HFFc6 (cell line): ENCODE results near the gene TIMM17A. TPM values are rescaled to one million over a fixed set of nuclear protein-coding genes. Genes with fewer than 3 reads are reported as not detected.
"Not testable (repeated sequence)": the region's sequence is repeated elsewhere in the genome, so short reads cannot be mapped to it uniquely, and the experiment has no call there.

Experiments
- DNase-seq: peaks from one replicate; pipeline ENCODE4 v3.0.0-alpha.2; 2018
- H3K27ac Mint-ChIP-seq: 2 replicates; pipeline ENCODE4 v1.8.0; 2020; ENCODE audit warnings: mild to moderate bottlenecking, mixed read lengths
- H3K27me3 Mint-ChIP-seq: 2 replicates; pipeline ENCODE4 v1.8.0; 2021; ENCODE audit warnings: mild to moderate bottlenecking, moderate library complexity, mixed read lengths; ENCODE audit not compliant: insufficient read depth
- H3K36me3 Mint-ChIP-seq: 2 replicates; pipeline ENCODE4 v1.8.0; 2021; ENCODE audit warnings: low read depth, mixed read lengths
- H3K4me1 Mint-ChIP-seq: 2 replicates; pipeline ENCODE4 v1.8.0; 2020; ENCODE audit warnings: low read depth, mixed read lengths
- H3K4me3 Mint-ChIP-seq: 2 replicates; pipeline ENCODE4 v1.8.0; 2020; ENCODE audit warnings: mild to moderate bottlenecking, moderate library complexity, mixed read lengths
- H3K9me3 Mint-ChIP-seq: 2 replicates; pipeline ENCODE4 v1.8.0; 2020; ENCODE audit warnings: mild to moderate bottlenecking, mixed read lengths
- CTCF ChIP-seq: fragments of 200-600 bp; sonication (generic); IDR thresholded peaks from 2 replicates; pipeline ENCODE4 v1.5.0; 2021; ENCODE audit warnings: antibody characterized with exemption, mild to moderate bottlenecking
- total RNA-seq, 6 experiments: library from RNA; stranded (reverse); fragmentation: NEBNext Ultra II Directional; extraction: Animal tissue kit (Norgen Biotek cat#: 25700); gene quantifications; 2 replicates in 1 of 6; 3 replicates in 5 of 6; pipeline ENCODE4 v1.2.3, GENCODE V29; 2021

TIMM17A gene
- total RNA-seq, 6 experiments from 2014 or later: 114 to 128 (median 122) TPM

GRCh38 chr1:201933840-201934430, 21.4 kb upstream of the TIMM17A start:
- peak; percentile 32 for DNase-seq
- Mint-ChIP-seq H3K36me3 (peaks cover 12% of the 10 kb centered on the region), H3K4me3 (peak overlapping the region; percentile 8), H3K9me3 (peaks cover 5% of the 10 kb centered on the region), H3K27me3 (no peaks in the 10 kb centered on the region; the same call in 1 of the 2 replicates), H3K27ac (peak overlapping the region; percentile 72), H3K4me1 (peaks cover 37% of the 10 kb centered on the region)
- TF ChIP-seq CTCF: no peak

GRCh38 chr1:201937624-201938213, 17.6 kb upstream of the TIMM17A start:
- Mint-ChIP-seq H3K27me3 (no peaks in the 10 kb centered on the region; the same call in 1 of the 2 replicates), H3K36me3 (peaks cover 15% of the 10 kb centered on the region), H3K9me3 (peaks cover 5% of the 10 kb centered on the region), H3K4me1 (peaks cover 44% of the 10 kb centered on the region), H3K27ac (peak overlapping the region; percentile 91), H3K4me3 (peak overlapping the region; percentile 30)
- DNase-seq: peak; percentile 78
- TF ChIP-seq CTCF: no peak

- H3K27me3 Mint-ChIP-seq: no peaks in the 10 kb centered on the region; the same call in 1 of the 2 replicates
- H3K9me3 Mint-ChIP-seq: peaks cover 5% of the 10 kb centered on the region
- H3K4me3 Mint-ChIP-seq: peak overlapping the region; percentile 30
- TF ChIP-seq CTCF: no peak
- H3K27ac Mint-ChIP-seq: peak overlapping the region; percentile 91
- peaks cover 15% of the 10 kb centered on the region for H3K36me3 Mint-ChIP-seq
- peaks cover 51% of the 10 kb centered on the region for H3K4me1 Mint-ChIP-seq
- DNase-seq: no peak
These were observed 16.8 kb upstream of the TIMM17A start for GRCh38 chr1:201938440-201939035.

GRCh38 chr1:201939148-201939547, 16.2 kb upstream of the TIMM17A start:
- Mint-ChIP-seq H3K36me3 (peaks cover 15% of the 10 kb centered on the region), H3K9me3 (peaks cover 5% of the 10 kb centered on the region), H3K27me3 (no peaks in the 10 kb centered on the region; the same call in 1 of the 2 replicates), H3K4me3 (no peak overlapping the region), H3K27ac (peak overlapping the region; percentile 91), H3K4me1 (peaks cover 51% of the 10 kb centered on the region)
- DNase-seq: no peak
- TF ChIP-seq CTCF: no peak

GRCh38 chr1:201939574-201939973, 15.7 kb upstream of the TIMM17A start:
- peaks cover 15% of the 10 kb centered on the region for H3K36me3 Mint-ChIP-seq
- peaks cover 51% of the 10 kb centered on the region for H3K4me1 Mint-ChIP-seq
- H3K4me3 Mint-ChIP-seq: no peak overlapping the region
- no peak for DNase-seq
- no peaks in the 10 kb centered on the region; the same call in 1 of the 2 replicates for H3K27me3 Mint-ChIP-seq
- TF ChIP-seq CTCF: no peak
- no peak overlapping the region for H3K27ac Mint-ChIP-seq
- peaks cover 5% of the 10 kb centered on the region for H3K9me3 Mint-ChIP-seq

GRCh38 chr1:201940316-201940715, 15.0 kb upstream of the TIMM17A start:
- H3K4me3 Mint-ChIP-seq, H3K27me3 Mint-ChIP-seq, DNase-seq, H3K27ac Mint-ChIP-seq, H3K9me3 Mint-ChIP-seq: not testable (repeated sequence)
- peaks cover 52% of the 10 kb centered on the region for H3K4me1 Mint-ChIP-seq
- H3K36me3 Mint-ChIP-seq: peaks cover 15% of the 10 kb centered on the region
